Gastroesophageal sphincter (tissue), 3 donors: Measurements from ENCODE around the gene GLMN.

Experiments
- CTCF ChIP-seq, 4 experiments: fragments of 200-600 bp in 2 of 4; fragments of 450-650 bp in 2 of 4; sonication (generic) in 1 of 4; IDR thresholded peaks; one replicate each; pipeline ENCODE4 v1.5.1; 2017 to 2019; ENCODE audit warnings: antibody characterized with exemption in 4 of 4, mild to moderate bottlenecking in 2 of 4, moderate library complexity in 2 of 4
- EP300 ChIP-seq: sonication (generic); formaldehyde crosslinking; IDR thresholded peaks from one replicate; pipeline ENCODE4 v1.6.1; 2017; ENCODE audit warnings: antibody characterized with exemption, mild to moderate bottlenecking
- POLR2A ChIP-seq, 2 donors: fragments of 450-650 bp; IDR thresholded peaks; one replicate each; pipeline ENCODE4 v1.6.1; 2017; ENCODE audit warnings: antibody characterized with exemption in 2 of 2, mild to moderate bottlenecking in 2 of 2, moderate library complexity in 1 of 2
- POLR2AphosphoS5 ChIP-seq: sonication (generic); formaldehyde crosslinking; IDR thresholded peaks from one replicate; pipeline ENCODE4 v1.6.1; 2017; ENCODE audit warnings: antibody characterized with exemption

- TF ChIP-seq POLR2A (IDR thresholded peaks at IDR 0.05) (no peak), CTCF (IDR thresholded peaks at IDR 0.05) (no peak), POLR2AphosphoS5 (no peak), EP300 (no peak)
These were observed 87.6 kb downstream of the GLMN start for GRCh38 chr1:92211166-92211565.
